Stimulated activated CD4-positive, alpha-beta T cell treated with anti-CD3 and anti-CD28 coated beads, Interleukin-1b, Interleukin-23, amount 100 ng/mL, for 24 hours (primary cell): ENCODE results near the gene HNF1A.

ENCODE experiments used
- DNase-seq, 4 experiments: peaks; one replicate each; pipeline ENCODE4 v3.0.0-alpha.2; 2020; ENCODE audit warnings: low read depth in 4 of 4, low spot score in 1 of 4

The HNF1A gene

DNA sequence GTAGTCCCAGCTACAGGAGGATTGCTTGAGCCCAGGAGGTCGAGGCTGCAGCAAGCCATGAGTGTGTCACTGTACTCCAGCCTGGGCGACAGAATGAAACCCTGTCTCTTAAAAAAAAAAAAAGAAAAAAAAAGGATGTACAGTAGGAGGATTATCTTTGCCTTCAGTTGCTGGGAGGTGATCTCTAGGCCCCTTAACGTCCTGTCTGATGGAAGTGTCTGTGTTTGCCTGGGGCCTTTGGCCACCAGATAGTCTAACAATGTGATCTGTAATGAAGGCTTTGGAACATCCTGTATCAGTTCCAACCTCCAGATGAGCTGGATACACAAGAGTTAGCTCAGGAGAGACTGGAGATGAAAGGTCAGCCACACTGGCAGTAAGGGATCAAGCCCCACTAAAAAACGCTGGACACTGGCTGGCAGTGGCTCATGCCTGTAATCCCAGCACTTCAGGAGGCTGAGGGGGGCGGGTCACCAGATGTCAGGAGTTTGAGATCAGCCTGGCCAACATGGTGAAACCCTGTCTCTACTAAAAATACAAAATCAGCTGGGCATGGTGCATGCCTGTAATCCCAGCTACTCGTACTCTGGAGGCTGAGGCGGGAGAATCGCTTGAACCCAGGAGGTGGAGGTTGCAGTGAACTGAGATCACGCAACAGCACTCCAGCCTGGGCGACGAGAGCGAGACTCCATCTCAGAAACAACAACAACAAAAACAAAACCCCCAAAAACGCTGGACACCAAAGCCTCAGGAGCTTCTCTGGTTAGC, 19.0 kb upstream of the HNF1A start:
- no peak for DNase-seq

DNA sequence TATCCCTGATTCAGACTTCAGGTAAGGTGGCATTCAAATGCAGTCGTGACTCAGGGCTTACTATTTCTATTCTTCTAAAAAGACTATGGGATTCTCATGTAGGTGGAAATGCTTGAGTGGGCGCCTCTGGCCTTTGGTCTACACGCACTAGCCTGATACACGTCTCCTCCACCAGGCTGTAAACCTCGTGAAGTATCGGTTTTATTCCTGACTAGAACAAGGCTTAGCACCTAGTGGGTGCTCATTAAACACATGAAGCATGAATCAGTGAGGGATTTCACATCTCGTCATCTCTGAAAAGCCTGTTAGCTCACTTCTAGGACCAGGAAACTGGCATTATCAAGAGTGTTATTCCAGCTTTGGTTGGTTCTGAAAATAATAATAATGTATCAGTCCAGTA, 17.7 kb upstream of the HNF1A start:
- no peak for DNase-seq

DNA sequence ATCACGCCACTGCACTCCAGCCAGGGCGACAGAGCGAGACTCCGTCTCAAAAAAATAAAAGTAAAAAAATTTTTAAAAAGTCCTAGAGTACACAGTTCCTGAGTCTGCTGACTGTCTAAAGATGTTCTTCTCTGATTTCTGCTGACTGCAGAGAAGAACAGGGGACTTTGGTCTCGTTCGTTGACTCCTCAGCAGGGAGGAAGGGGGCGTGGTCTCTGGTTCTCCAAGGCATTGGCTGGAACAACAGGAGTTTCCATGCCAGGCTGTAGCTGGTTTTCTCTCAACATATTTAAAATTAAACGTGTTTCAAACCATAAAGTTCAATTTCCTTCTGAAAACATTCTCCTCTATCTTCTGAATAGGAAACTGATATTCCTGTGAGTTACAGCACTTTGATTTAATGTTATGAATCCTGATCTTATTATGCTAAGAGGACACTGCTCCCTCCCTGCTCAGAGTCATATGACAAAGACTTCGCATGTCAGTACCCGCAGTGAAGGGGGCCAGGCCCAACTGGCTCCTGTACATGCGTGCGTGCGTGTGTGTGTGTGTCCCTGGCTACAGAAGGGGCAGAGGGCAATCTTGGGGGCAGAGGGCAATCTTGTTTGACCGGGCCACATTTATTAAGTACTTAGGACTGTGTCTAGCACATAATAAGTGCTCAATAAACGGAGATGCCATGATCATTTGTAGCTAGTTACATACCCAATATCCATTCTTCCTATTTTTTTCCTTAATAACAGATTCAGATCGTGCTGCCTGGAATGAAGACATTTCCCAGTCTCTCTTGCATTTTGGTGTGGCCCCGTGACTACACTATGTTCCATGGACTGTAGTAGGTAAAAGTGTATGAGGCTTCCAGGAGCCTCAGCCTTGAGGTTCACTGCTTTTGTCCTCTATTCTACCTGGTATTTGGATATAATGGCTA, 16.5 kb upstream of the HNF1A start:
- no peak for DNase-seq

DNA sequence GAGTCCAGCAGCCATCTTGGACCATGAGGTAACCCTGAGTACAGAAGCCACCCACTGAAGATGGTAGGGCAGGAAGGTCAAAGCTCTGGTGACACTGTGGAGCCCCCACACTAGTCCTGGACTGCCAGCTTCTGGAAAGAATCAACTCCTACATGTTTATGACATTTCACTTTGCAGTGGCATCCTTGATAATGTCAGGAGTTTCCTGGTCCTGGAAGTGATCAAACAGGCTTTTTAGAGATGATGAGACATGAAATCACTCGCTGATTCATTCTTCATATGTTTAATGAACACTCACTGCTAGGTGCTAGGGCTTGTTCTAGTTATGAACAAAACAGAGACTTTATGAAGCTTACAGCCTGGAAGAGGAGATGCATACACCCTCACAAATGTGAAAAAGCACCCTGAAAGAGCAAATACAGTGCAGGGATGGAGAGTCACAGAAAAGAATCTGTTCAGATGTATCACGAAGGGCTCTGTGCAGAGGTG, 15.8 kb upstream of the HNF1A start:
- no peak for DNase-seq

DNA sequence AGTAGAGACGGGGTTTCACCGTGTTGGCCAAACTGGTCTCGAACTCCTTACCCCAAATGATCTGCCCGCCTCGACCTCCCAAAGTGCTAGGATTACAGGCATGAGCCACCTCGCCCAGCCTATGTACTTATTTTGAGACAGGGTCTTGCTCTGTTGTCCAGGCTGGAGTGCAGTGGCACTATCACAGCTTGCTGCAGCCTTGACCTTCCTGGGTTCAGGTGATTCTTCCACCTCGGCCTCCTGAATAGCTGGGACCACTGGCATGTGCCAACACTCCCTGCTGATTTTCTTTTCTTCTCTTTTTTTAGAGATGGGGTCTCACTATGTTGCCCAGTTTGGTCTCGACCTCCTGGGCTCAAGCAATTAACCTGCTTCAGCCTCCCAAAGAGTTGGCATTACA, 14.0 kb upstream of the HNF1A start:
- no peak for DNase-seq

DNA sequence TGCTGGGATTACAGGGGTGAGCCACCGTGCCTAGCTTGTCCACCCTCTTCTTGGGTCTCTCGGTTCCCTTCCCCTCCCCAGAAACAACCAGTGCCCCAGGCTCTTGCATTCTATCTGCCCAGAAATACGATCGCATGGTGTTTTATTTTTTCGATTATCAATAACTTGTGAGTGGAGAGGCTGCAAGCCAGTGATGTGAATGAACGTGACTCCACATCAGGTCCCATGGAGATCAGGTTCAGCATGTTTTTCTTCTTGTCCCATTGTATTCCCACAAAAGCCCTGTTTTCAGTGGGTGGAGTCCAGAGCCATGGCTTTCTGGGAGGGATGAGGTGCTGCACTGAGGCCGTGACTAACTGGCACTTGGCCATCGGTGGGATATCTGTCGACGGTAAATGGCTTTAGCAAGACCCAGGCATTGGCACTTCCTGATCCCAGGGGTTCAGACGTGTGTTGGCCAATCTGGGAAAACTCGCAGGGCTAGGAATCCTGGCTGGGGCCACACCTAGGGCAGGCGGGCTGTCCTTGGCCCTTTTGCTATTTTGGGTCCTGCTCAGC, 12.7 kb upstream of the HNF1A start:
- DNase-seq: no peak

DNA sequence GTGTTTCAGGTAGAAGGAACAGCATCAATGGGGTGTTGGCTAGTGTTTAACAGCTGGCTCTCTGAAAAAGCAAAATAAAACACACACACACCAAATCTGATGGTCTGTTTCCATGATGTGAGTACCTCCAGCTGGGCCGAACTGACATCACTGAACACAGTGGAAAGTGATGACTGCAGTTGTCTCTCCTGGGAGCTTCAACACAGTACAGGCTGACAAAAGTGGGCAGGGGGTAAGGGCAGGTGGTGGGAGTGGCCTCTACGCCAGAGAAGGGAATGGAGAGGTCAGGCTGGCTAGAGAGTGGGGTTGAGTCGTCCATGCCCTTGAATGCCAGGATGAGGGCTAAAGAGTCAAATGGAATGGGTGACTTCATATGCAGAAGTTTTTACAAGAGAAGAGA, 8.0 kb upstream of the HNF1A start:
- no peak for DNase-seq

DNA sequence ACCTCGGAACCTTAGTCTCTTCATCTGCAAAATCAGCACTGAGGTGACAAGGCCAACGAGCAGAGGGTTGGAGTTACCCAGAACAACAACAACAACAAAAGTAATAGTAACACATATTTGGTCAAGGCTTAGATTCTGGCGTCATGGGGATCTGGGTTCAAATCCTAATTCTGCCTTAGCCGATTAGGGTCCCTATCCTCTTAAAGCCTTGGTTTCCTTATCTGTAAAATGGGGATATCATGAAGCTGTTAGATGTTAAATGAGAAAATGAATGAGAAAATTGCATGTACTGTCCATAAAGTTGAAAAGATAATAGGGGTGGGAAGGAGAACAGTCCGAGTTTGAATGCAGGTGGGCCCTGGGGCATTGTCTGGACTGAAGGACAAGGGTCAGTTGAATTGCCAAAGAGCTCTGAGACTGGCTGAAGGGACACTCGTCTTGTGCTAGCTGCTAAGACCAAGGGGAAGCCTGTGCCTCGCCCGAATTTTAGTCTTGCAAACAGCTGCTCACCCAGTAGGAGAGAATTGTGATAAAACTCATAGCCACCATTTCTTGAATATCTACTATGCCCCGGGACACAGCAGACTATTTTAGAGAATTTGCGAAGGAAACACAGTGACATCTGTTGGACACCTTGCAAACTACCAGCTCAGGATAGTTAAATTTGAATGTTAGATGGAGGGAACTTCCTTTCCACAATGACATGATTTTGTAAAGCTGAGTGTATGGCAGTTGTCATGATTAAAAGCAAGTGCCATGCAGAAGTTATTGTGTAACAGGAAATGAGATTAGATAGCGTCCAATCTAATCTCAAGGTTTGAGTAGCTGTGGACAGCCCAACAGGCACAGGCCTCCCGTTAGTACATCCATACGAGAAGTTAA, 6.8 kb upstream of the HNF1A start:
- no peak for DNase-seq

DNA sequence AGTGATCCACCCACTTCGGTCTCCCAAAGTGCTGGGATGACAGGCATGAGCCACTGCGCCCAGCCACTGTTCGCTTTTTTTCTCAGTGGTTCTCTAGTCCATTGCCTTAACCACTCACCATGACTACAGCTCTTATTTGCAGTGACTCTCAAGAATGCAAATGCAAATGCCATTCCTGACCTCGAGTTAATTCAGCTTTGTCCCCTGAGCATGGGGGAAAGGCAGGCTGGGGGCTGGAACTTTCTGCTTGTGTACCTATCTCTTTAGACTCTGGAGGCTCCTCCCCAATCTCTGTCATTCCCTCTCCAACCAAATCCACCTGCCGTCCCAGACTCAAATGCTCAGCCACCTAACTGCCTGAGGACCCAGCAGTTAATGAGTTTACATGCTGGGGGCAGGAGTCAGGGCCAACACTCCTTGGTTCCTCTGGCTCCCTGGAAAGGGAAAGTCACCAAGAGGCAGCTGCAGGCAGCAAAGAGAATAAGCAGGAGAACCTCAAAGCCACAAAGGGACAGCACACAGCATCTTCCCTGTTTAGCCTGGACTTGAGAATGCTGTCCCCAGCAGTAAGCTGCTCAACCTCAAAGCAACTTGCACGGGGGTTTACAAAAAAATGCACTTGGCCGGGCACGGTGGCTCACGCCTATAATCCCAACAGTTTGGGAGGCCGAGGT, 5.3 kb upstream of the HNF1A start:
- DNase-seq: no peak

DNA sequence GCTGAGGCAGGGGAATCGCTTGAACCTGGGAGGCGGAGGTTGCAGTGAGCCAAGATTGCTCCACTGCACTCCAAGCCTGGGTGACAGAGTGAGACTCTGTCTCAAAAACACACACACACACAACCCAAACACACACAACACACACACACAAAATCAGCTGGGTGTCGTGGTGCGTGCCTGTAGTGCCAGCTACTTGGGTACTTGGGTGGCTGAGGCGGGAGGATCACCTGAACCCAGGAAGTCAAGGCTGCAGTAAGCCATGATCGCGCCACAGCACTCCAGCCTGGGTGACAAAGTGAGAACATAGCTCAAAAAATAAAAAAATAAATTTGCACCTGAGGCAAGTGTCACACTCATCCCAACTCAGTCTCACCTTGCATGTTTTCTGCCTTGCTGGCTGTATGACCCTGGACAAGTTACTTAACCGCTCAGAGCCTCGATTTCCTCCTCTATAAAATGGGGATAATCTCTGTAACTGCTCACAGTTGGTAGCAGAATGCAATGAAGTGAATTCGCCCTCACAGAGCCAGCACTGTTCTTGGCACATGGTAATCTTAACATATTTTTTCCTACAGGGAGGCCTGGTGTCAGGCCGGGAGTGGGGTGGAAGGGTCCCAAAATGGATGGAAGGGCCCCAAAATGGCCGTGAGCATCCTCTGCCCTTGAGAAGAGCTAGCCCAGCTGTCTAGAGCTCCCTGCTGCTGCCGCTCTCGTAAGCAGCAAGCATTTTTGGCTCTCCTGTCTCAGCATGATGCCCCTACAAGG, 630 bp upstream of the HNF1A start:
- no peak for DNase-seq

DNA sequence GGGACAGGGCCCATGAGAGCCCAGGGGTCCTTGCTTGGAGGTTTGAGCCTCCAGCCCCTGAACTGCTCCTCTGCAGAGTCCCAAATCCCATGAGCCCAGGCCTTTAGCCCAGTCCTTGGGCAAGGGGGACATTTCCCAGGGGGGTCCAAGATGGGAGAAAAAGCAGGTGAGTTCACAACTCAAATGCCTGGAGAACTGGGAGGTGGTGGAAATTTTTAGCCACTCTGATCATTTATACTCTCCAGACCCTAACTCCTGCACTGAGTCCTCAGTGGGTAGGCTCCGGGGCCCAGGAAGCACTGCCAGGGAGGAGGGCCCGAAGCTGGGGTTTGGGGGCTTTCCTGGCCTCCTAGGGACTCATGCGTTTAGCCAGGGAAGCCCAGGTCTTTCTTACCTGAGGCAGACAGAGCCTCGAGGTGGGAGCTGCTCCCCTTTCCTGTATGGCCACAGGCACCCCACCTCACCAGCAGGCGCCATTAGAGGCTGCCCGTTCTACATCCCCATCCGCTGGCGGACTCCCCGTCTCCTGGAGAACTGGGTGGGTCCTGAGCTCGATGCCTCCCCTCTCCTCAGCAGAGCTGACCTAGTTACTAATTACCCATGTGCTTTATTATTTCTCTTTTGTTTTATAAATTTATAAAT, 998 bp downstream of the HNF1A start:
- DNase-seq: no peak

DNA sequence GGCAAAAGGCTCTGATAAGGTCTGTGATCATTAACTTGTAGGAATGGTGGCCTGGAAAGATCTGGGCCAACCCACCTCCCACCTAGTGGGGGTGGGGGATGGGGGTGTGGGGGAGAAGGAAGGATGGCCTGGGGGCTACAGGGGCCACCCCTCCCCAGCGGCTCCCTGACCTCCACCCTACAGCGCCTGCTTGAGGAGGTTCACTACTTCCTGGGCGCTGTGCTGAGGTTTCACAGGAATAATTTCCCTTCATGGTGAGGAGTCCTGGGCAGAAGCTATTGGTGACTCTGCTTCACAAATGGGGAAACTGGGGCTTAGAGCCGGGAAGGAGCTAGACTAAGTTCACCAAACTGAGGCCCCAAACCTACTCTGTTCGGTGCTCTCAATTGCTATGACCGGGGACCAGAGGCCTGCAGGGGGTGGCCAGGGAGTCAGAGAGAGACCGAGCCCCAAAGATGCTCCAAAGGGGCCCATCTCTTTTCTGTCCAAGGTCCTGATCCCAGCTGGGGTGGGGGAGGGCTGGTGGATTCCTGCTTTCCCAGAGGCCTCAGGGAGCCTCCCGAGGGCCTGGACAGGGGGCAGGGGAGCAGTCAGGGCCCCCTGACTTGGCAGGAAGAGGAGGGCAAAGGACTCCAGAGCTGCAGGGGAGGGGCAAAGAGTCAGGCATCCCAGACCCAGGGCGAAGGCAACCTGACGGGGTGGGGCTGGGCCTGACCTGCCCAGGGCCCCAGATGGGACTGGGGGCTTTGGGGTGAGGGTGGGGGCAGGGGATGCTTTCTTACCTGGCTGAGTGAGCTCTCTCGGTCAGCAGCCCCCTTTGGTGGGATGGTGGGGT, 1.7 kb downstream of the HNF1A start:
- DNase-seq: no peak

DNA sequence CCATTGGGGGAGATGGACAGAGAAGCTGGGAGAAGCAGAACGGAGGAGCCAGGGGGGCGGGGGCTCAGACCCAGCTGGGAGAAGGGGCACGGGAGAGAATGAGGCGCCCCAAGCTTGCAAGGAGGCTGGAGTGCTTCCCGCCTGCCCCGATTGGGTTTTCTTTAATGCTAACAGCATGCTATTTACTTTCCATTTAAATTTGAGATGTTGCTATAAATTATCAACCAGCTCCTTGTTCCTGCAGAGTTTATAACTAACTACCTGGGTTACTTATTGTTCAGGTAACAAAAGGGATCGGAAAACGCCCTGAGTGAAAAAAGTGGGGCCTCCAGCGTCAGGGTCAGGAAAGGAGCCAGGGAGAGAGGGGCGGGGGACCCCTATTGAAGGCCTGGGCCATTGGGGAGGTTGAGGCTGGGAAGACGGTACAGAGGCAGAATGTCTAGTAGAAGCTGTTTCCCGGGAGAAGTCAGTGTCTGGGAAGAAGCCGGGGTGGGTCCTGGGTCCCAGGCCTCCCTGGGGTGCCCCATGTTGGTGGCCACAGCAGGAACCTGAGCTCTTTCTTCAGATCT, 2.5 kb downstream of the HNF1A start:
- no peak for DNase-seq

DNA sequence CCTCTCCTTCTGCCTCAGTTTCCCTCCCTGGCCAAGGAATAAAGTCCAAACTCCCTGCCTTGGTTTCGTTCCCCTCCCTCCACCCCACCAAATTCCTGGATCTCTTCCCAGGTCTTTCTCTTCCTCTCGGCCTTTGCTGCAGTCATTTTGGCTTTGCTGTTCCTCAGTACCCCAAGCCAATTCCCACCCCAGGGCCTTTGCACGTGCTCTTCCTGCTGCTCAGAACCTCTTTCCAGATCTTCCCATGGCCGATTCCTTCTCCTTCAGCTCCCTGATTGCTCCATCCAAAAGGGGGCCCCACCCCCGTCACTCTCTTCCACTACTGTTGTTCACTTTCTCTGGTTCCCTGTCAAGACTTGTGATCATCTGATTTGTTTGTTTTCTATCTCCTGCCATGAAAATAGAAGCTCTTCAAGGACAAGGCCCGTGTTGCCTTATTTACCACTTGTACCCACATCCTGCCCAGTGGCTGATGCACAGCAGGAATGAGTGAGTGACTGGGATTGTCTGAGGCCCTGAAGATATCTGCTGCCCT, 3.1 kb downstream of the HNF1A start:
- DNase-seq: no peak

DNA sequence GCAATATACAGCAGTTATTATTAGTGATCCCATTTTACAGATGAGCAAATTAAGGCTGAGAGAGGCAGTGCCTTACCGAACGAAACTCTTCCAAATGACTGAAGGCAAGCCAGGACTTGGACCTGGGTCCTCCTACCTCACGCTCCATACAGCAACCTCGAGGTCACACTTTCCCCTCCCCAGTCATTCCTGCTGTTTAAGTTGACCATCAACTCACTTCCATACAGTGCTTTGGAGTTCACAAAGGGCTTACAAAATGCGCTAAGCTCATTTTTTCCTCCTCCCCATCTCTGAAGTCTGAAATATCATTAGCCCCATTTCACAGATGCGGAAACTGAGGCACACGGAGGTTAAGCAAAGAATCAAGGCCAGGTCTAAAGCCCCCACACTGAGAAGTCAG, 4.3 kb downstream of the HNF1A start:
- DNase-seq: no peak

DNA sequence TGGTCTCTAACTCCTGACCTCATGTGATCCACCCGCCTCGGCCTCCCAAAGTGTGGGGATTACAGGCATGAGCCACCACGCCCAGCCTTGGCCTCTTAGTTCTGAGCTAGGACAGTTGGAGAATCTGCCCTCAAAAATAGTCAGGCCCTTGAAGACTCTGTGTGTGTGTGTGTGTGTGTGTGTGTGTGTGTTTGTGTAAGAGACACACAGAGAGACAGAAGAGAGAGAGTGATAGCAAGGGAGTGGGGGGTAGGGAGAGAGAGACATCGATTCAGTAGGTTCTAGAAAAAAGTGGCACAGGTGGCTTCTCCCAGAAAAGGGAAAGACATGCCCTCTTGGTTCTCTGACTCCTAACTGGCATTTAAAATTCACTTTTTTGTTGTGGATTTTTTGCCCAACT, 5.4 kb downstream of the HNF1A start:
- DNase-seq: no peak

DNA sequence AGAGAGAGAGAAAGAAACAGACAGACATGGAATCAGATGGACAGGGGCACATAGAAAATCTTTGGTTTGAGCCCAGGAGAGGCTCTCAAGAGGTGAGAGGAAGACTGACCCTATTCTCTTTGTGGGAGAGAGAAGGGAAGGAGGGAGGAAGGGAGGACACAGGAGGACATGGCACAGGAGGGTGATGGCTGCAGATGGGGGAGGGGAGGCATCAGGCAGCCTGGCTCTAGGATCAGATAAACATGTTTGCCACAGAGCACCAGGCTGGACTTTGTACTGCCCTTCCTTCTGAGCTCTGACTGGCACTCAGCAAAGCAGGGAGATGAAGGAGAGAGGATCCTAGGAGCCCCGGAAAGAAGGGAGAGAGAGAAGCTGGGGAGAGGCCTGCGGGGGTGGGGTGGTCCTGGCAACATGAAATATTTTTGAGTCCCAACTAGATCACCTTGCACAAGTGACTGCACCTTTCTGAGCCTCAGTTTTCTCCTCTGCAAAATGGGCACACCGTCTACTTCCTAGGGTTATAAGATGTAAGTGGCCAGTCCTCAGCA, 6.1 kb downstream of the HNF1A start:
- DNase-seq: no peak
